Peyer's patch (tissue), 4 donors: ENCODE measurements around the gene PCNT.

ENCODE experiments used
- POLR2A ChIP-seq, 2 donors: fragments of 450-650 bp; IDR thresholded peaks; one replicate each; pipeline ENCODE4 v1.5.1; 2017; ENCODE audit warnings: antibody characterized with exemption in 2 of 2, mild to moderate bottlenecking in 2 of 2, moderate library complexity in 2 of 2
- TF ChIP-seq, protein P1 (sequence below), 6 experiments: fragments of 450-650 bp in 4 of 6; fragments of 200-600 bp in 2 of 6; sonication (generic) in 1 of 6; IDR thresholded peaks; one replicate each; pipeline ENCODE4 v1.5.1; 2017 to 2019; ENCODE audit warnings: antibody characterized with exemption in 6 of 6, mild to moderate bottlenecking in 3 of 6, moderate library complexity in 1 of 6

DNA sequence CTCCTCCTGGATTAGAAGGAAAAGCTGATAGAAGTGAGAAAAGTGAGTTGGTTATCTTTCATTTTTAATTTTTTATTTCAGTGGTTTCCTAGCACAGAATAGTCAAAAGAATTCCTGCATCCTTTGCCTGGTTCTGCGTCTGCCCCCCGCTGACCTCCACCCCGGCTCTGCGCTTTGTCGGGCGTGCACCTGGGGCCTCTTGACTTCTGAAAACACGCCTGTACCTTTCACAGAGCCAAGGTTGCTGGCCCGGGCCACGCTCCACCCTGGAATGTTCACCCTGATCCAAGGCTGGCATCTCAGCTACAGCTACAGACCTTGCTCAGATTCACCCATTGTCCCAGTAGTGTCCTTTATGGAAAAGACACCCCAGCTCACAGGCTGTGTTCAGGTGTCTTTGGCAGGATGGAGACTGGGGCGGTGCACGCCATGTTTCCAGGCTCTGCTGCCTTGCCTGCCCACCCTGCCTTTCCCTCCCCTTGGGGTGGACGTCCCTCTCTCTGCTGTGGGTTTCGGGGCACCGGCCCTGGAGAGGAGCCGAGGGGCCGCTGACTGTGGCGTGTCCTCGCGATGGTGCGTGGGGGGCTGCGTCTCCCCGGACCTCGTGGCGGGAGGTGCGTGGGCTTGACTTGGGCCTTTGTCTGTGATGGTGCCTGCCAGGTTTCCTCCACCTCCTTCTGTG, 94.5 kb downstream of the PCNT start:
- TF ChIP-seq, protein P1, sequence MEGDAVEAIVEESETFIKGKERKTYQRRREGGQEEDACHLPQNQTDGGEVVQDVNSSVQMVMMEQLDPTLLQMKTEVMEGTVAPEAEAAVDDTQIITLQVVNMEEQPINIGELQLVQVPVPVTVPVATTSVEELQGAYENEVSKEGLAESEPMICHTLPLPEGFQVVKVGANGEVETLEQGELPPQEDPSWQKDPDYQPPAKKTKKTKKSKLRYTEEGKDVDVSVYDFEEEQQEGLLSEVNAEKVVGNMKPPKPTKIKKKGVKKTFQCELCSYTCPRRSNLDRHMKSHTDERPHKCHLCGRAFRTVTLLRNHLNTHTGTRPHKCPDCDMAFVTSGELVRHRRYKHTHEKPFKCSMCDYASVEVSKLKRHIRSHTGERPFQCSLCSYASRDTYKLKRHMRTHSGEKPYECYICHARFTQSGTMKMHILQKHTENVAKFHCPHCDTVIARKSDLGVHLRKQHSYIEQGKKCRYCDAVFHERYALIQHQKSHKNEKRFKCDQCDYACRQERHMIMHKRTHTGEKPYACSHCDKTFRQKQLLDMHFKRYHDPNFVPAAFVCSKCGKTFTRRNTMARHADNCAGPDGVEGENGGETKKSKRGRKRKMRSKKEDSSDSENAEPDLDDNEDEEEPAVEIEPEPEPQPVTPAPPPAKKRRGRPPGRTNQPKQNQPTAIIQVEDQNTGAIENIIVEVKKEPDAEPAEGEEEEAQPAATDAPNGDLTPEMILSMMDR (IDR thresholded peaks at IDR 0.05), result no peak
- TF ChIP-seq POLR2A (IDR thresholded peaks at IDR 0.05), result no peak
